ENCODE measurements around the gene SEC61A1. TPM values are rescaled to one million over a fixed set of nuclear protein-coding genes. Genes with fewer than 3 reads are reported as not detected.

The SEC61A1 gene
- total RNA-seq, 1 donor from 2014 or later, result 296 TPM

GRCh38 chr3:128081846-128082245, 29.6 kb downstream of the SEC61A1 start:
- H3K27ac Mint-ChIP-seq (ENCODE audit: unreplicated experiment), result no peak overlapping the region
- H3K4me3 Mint-ChIP-seq (ENCODE audit: unreplicated experiment), result no peak overlapping the region
- no peaks in the 10 kb centered on the region for H3K9me3 Mint-ChIP-seq (ENCODE audit: unreplicated experiment)
- TF ChIP-seq, protein P1, sequence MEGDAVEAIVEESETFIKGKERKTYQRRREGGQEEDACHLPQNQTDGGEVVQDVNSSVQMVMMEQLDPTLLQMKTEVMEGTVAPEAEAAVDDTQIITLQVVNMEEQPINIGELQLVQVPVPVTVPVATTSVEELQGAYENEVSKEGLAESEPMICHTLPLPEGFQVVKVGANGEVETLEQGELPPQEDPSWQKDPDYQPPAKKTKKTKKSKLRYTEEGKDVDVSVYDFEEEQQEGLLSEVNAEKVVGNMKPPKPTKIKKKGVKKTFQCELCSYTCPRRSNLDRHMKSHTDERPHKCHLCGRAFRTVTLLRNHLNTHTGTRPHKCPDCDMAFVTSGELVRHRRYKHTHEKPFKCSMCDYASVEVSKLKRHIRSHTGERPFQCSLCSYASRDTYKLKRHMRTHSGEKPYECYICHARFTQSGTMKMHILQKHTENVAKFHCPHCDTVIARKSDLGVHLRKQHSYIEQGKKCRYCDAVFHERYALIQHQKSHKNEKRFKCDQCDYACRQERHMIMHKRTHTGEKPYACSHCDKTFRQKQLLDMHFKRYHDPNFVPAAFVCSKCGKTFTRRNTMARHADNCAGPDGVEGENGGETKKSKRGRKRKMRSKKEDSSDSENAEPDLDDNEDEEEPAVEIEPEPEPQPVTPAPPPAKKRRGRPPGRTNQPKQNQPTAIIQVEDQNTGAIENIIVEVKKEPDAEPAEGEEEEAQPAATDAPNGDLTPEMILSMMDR (IDR thresholded peaks at IDR 0.05; ENCODE audit: unreplicated experiment), result no peak
- DNase-seq (ENCODE audit: low spot score), result no peak
- H3K4me1 Mint-ChIP-seq (ENCODE audit: unreplicated experiment), result no peaks in the 10 kb centered on the region
- H3K27me3 Mint-ChIP-seq (ENCODE audit: unreplicated experiment), result no peaks in the 10 kb centered on the region
- peaks cover 29% of the 10 kb centered on the region for H3K36me3 Mint-ChIP-seq (ENCODE audit: low read depth, unreplicated experiment)

DNA sequence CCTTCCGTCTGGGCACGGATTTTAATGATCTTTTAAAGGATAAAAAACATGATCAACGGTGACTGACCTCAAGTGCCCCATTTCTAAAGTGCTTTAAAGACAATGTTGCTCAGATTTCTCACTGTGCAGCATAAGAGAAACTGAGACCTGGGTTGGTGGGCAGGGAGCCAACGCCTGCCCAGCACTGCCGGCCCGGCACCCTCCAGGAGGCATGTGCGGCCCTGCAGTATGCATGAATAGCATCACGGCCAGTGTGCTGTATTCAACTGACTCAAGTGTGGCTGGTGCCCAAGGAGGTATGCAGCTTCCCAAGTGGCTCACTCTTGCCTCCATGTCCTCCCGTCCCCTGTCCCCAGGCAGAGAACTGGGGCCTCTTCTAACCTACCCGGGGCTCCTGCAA, 30.3 kb downstream of the SEC61A1 start:
- TF ChIP-seq, protein P1 (IDR thresholded peaks at IDR 0.05; ENCODE audit: unreplicated experiment), result no peak
- no peak for DNase-seq (ENCODE audit: low spot score)
- Mint-ChIP-seq H3K9me3 (ENCODE audit: unreplicated experiment) (no peaks in the 10 kb centered on the region), H3K27ac (ENCODE audit: unreplicated experiment) (no peak overlapping the region), H3K4me3 (ENCODE audit: unreplicated experiment) (no peak overlapping the region), H3K27me3 (ENCODE audit: unreplicated experiment) (no peaks in the 10 kb centered on the region), H3K4me1 (ENCODE audit: unreplicated experiment) (no peaks in the 10 kb centered on the region), H3K36me3 (ENCODE audit: low read depth, unreplicated experiment) (peaks cover 29% of the 10 kb centered on the region)

- H3K27ac Mint-ChIP-seq (ENCODE audit: unreplicated experiment), result peak overlapping the region; percentile 70
- peak overlapping the region; percentile 79 for H3K4me3 Mint-ChIP-seq (ENCODE audit: unreplicated experiment)
- H3K27me3 Mint-ChIP-seq (ENCODE audit: unreplicated experiment), result no peaks in the 10 kb centered on the region
- no peaks in the 10 kb centered on the region for H3K4me1 Mint-ChIP-seq (ENCODE audit: unreplicated experiment)
- TF ChIP-seq, protein P1 (IDR thresholded peaks at IDR 0.05; ENCODE audit: unreplicated experiment), result no peak
- no peak for DNase-seq (ENCODE audit: low spot score)
- peaks cover 26% of the 10 kb centered on the region for H3K36me3 Mint-ChIP-seq (ENCODE audit: low read depth, unreplicated experiment)
- H3K9me3 Mint-ChIP-seq (ENCODE audit: unreplicated experiment), result no peaks in the 10 kb centered on the region
These were observed 31.2 kb downstream of the SEC61A1 start for GRCh38 chr3:128083396-128083795.

DNA sequence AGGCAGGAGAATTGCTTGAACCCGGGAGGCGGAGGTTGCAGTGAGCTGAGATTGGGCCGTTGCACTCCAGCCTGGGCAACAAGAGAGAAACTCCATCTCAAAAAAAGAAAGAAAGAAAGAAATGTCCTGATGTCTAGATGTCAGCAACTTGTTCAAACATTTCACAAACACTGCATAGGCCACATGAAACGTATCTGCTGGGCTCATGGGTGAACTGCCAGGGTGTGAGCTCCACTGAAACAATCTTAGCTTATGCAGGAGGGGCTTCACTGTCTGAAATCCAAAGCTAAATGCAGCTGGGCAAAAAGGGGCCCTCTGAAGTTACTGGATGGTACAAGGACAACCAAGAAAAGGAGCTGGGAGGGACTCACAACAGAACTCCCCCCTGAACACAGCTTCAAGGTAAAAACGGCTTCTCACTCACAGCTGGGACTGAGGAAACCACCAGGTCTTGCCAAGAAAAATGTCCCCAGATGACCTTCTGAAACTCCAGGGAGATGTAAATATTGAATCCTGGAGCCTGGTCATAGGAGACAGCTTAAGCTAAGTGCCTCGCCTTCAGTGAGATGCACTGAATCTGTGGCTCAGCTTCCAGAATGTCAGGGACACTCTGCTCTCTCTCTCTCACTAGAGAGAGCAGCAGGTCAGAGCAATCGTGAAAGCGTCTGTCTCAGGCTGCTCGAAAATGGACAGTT, 31.9 kb downstream of the SEC61A1 start:
- no peak for DNase-seq (ENCODE audit: low spot score)
- Mint-ChIP-seq H3K27ac (ENCODE audit: unreplicated experiment) (no peak overlapping the region), H3K4me3 (ENCODE audit: unreplicated experiment) (no peak overlapping the region), H3K4me1 (ENCODE audit: unreplicated experiment) (no peaks in the 10 kb centered on the region), H3K36me3 (ENCODE audit: low read depth, unreplicated experiment) (peaks cover 24% of the 10 kb centered on the region), H3K9me3 (ENCODE audit: unreplicated experiment) (no peaks in the 10 kb centered on the region), H3K27me3 (ENCODE audit: unreplicated experiment) (no peaks in the 10 kb centered on the region)
- TF ChIP-seq, protein P1 (IDR thresholded peaks at IDR 0.05; ENCODE audit: unreplicated experiment), result no peak

DNA sequence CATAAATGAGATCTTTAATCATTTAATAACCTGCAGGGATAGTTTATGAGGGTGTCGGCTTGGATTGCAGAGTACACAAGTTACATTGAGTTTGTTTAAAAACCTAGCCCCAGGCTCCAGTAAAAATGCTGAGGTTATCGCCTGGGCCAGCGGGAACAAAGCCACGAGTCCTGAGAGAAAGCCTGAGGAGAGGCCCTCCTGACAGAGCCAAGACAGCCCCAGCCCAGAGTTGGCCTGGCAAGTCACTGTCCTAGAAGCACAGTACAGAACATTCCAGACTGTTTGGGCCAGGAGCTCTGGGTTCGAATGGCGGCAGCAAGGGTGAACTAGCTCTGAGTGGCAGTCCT, 32.4 kb downstream of the SEC61A1 start:
- H3K36me3 Mint-ChIP-seq (ENCODE audit: low read depth, unreplicated experiment), result peaks cover 20% of the 10 kb centered on the region
- H3K27ac Mint-ChIP-seq (ENCODE audit: unreplicated experiment), result no peak overlapping the region
- H3K4me1 Mint-ChIP-seq (ENCODE audit: unreplicated experiment), result no peaks in the 10 kb centered on the region

More for the DNA sequence above, 32.4 kb downstream of the SEC61A1 start:
- no peaks in the 10 kb centered on the region for H3K9me3 Mint-ChIP-seq (ENCODE audit: unreplicated experiment)
- H3K27me3 Mint-ChIP-seq (ENCODE audit: unreplicated experiment), result no peaks in the 10 kb centered on the region
- H3K4me3 Mint-ChIP-seq (ENCODE audit: unreplicated experiment), result no peak overlapping the region
- TF ChIP-seq, protein P1 (IDR thresholded peaks at IDR 0.05; ENCODE audit: unreplicated experiment), result no peak
- DNase-seq (ENCODE audit: low spot score), result no peak

Data from endothelial cell (in vitro differentiated cells).